Esophagus muscularis mucosa (tissue), 4 donors: ENCODE measurements around the gene ENTR1. TPM values are rescaled to one million over a fixed set of nuclear protein-coding genes. Genes with fewer than 3 reads are reported as not detected.

Source experiments
- DNase-seq: peaks from one replicate; pipeline ENCODE4 v3.0.0-alpha.2; 2017; ENCODE audit errors: extremely low spot score
- H3K27ac ChIP-seq, 4 donors: fragments of 200-600 bp; sonication (generic); replicated peaks in 1 of 4; 1 replicate in 3 of 4; 2 replicates in 1 of 4; pipeline ENCODE4 v1.5.1; 2016 to 2019; ENCODE audit warnings: mild to moderate bottlenecking in 1 of 4
- H3K27me3 ChIP-seq, 4 donors: fragments of 200-600 bp; sonication (generic); one replicate each; pipeline versions ENCODE4 v1.5.1 to v1.6.0; 2016 to 2019
- H3K36me3 ChIP-seq, 4 donors: fragments of 200-600 bp; sonication (generic); one replicate each; pipeline ENCODE4 v1.5.1; 2016 to 2019
- H3K4me1 ChIP-seq, 4 donors: fragments of 200-600 bp; sonication (generic); one replicate each; pipeline ENCODE4 v1.5.1; 2016 to 2019
- H3K4me3 ChIP-seq, 4 donors: fragments of 200-600 bp; sonication (generic); 1 replicate in 2 of 4; 2 replicates in 2 of 4; pipeline ENCODE4 v1.5.1; 2016 to 2019; ENCODE audit warnings: mild to moderate bottlenecking in 4 of 4, moderate library complexity in 1 of 4
- H3K9me3 ChIP-seq, 4 donors: fragments of 200-600 bp; sonication (generic); 1 replicate in 3 of 4; 2 replicates in 1 of 4; pipeline ENCODE4 v1.5.1; 2016 to 2019
- EP300 ChIP-seq: sonication (generic); formaldehyde crosslinking; IDR thresholded peaks from one replicate; pipeline ENCODE4 v1.6.1; 2017; ENCODE audit warnings: antibody characterized with exemption
- POLR2A ChIP-seq: fragments of 450-650 bp; IDR thresholded peaks from one replicate; pipeline ENCODE4 v1.6.1; 2017; ENCODE audit warnings: antibody characterized with exemption, moderate library complexity, mild to moderate bottlenecking, low read depth
- POLR2AphosphoS5 ChIP-seq, 2 donors: sonication (generic); formaldehyde crosslinking; IDR thresholded peaks; one replicate each; pipeline ENCODE4 v1.6.1; 2017; ENCODE audit warnings: antibody characterized with exemption in 2 of 2
- WGBS: methylation state at CpG from one replicate; pipeline ENCODE4 v1.1.5; 2018; 5-methylcytosine and 5-hydroxymethylcytosine counted together
- intact Hi-C: fragments of 100-400 bp; cut with DNase I; formaldehyde crosslinking; loops from one replicate; pipeline ENCODE4 v1.15.1; 2023
- total RNA-seq, 4 donors: library from RNA; depleted of rRNA; stranded (reverse); fragments of >200 nt; gene quantifications; one replicate each; pipeline versions ENCODE4 v1.1.0 to v1.2.1, GENCODE V29; 2016
- TF ChIP-seq, protein P1 (sequence below), 3 experiments: fragments of 200-600 bp in 2 of 3; fragments of 450-650 bp in 1 of 3; sonication (generic) in 2 of 3; IDR thresholded peaks; one replicate each; pipeline ENCODE4 v1.5.1; 2017 to 2019; ENCODE audit warnings: antibody characterized with exemption in 3 of 3, mild to moderate bottlenecking in 2 of 3, moderate library complexity in 1 of 3

The ENTR1 gene
- total RNA-seq, 4 donors from 2014 or later: 26.2 to 44.8 (median 37.6) TPM

DNA sequence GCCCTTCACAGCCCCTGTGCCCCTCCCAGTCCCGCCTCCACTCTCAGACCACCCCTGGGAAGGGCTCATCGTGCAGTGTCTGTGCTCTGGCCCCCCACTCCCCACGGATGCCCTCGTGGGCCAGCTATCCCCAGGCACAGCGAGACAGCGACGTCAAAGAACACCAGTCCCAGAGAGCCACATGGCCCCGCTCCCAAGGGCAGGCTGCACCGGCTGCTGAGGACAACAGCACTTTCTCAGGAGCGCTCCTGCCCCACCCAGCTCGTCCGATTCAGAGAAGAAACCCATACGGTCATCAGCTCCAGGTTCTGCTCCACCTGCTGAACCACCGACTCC is 5.6 kb downstream of the ENTR1 start:
- Histone ChIP-seq H3K4me1 (peaks cover 15 to 22% (median 20%) of the 10 kb centered on the region in 4 donors), H3K27me3 (no peaks in the 10 kb centered on the region), H3K4me3 (no peak overlapping the region), H3K9me3 (no peaks in the 10 kb centered on the region), H3K27ac (no peak overlapping the region), H3K36me3 (peaks cover 16 to 61% (median 55%) of the 10 kb centered on the region in 4 donors)
- intact Hi-C loops: no loop called here
- no peak for TF ChIP-seq EP300
- TF ChIP-seq POLR2A: no peak
- TF ChIP-seq, protein P1, sequence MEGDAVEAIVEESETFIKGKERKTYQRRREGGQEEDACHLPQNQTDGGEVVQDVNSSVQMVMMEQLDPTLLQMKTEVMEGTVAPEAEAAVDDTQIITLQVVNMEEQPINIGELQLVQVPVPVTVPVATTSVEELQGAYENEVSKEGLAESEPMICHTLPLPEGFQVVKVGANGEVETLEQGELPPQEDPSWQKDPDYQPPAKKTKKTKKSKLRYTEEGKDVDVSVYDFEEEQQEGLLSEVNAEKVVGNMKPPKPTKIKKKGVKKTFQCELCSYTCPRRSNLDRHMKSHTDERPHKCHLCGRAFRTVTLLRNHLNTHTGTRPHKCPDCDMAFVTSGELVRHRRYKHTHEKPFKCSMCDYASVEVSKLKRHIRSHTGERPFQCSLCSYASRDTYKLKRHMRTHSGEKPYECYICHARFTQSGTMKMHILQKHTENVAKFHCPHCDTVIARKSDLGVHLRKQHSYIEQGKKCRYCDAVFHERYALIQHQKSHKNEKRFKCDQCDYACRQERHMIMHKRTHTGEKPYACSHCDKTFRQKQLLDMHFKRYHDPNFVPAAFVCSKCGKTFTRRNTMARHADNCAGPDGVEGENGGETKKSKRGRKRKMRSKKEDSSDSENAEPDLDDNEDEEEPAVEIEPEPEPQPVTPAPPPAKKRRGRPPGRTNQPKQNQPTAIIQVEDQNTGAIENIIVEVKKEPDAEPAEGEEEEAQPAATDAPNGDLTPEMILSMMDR (IDR thresholded peaks at IDR 0.05): no peak
- TF ChIP-seq POLR2AphosphoS5 (IDR thresholded peaks at IDR 0.05): no peak
- no peak for DNase-seq
- WGBS: 91% methylated on average over 11 of the region's 14 CpGs

GRCh38 chr9:136403915-136404800 is 6.3 kb downstream of the ENTR1 start:
- TF ChIP-seq POLR2A (no peak), EP300 (no peak), POLR2AphosphoS5 (IDR thresholded peaks at IDR 0.05) (no peak)
- TF ChIP-seq, protein P1 (IDR thresholded peaks at IDR 0.05): no peak
- intact Hi-C loops: no loop called here
- 89% methylated on average over 23 of the region's 32 CpGs for WGBS
- H3K4me3 ChIP-seq: no peak overlapping the region
- DNase-seq: no peak
- H3K27ac ChIP-seq: no peak overlapping the region
- peaks cover 16 to 61% (median 55%) of the 10 kb centered on the region in 4 donors for H3K36me3 ChIP-seq
- H3K4me1 ChIP-seq: peaks cover 12 to 21% (median 19%) of the 10 kb centered on the region in 4 donors
- H3K27me3 ChIP-seq: no peaks in the 10 kb centered on the region
- H3K9me3 ChIP-seq: no peaks in the 10 kb centered on the region

DNA sequence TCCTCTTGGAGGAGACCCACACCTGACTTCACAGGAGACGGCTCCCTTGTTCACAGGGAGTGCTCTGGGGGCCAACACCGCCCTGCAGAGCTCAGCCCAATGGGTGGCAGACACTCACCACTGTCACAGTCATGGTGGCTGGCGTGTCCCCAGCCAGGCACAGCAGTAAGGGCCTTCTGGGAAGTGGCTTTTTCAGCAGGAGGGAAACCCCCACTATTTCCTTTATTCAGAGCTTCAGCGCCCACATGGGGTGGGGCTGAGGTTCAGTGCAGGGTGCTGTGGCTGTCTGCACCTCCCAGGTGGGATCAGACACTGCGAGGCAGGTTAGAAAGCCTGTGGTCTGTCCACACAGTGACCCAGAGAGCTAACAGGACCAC is 6.9 kb downstream of the ENTR1 start:
- no peak overlapping the region for H3K27ac ChIP-seq
- no peaks in the 10 kb centered on the region for H3K9me3 ChIP-seq
- peaks cover 16 to 21% (median 19%) of the 10 kb centered on the region in 4 donors for H3K4me1 ChIP-seq
- intact Hi-C loops: no loop called here
- 97% methylated on average over 5 of the region's 5 CpGs for WGBS
- DNase-seq: no peak
- TF ChIP-seq EP300 (no peak), POLR2AphosphoS5 (IDR thresholded peaks at IDR 0.05) (no peak), POLR2A (no peak)
- TF ChIP-seq, protein P1 (IDR thresholded peaks at IDR 0.05): no peak
- H3K4me3 ChIP-seq: no peak overlapping the region
- peaks cover 16 to 61% (median 56%) of the 10 kb centered on the region in 4 donors for H3K36me3 ChIP-seq
- H3K27me3 ChIP-seq: no peaks in the 10 kb centered on the region

- WGBS: 84% methylated on average over 11 of the region's 13 CpGs
- TF ChIP-seq EP300 (no peak), POLR2AphosphoS5 (IDR thresholded peaks at IDR 0.05) (no peak), POLR2A (no peak)
- TF ChIP-seq, protein P1 (IDR thresholded peaks at IDR 0.05): no peak
- H3K4me1 ChIP-seq: peaks cover 18 to 25% (median 24%) of the 10 kb centered on the region in 4 donors
- H3K4me3 ChIP-seq: no peak overlapping the region
- intact Hi-C loops: no loop called here
- no peak for DNase-seq
- H3K27ac ChIP-seq: no peak overlapping the region
- no peaks in the 10 kb centered on the region for H3K27me3 ChIP-seq
- H3K36me3 ChIP-seq: peaks cover 18 to 65% (median 62%) of the 10 kb centered on the region in 4 donors
- no peaks in the 10 kb centered on the region for H3K9me3 ChIP-seq
Measured at GRCh38 chr9:136402067-136402466, 8.3 kb downstream of the ENTR1 start.
